Measurements from ENCODE around the gene LTK.
"Not testable (repeated sequence)": the region's sequence is repeated elsewhere in the genome, so short reads cannot be mapped to it uniquely, and the experiment has no call there.

The LTK gene

DNA sequence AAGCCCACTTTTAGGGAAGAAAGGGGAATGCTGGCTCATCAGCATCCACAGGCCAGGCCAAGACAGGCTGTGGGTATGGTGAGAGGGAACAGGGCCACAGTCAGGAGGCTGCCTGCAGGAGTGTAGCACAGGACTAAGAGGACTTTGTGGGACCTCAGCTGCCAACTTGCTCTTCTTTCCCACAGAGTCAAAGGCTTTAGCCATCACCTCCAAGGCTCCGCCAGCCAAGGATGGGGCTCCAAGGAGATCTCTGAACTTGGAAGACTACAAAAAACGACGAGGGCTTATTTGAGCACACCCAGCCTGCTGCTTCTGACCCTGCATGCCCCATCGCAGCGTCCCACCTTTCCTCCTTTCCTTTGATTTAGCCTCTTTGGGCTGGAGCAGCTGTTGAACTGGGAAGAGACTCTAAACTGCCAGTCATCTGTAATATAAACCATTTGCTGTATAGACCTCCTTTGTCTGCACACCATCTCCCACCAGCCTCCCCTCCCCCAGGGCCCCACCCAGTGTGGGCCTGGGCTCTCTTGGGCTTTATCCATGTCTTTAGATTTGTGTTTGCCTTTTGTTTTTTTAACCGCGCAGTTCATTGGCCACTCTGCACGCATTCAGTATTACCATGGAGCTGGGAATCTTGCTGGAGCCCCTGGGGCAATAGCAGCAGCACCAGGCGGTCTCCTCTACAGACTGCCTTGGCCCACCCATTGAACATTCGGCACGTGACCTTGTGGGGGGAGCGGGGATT is 33.1 kb downstream of the LTK start:
- no peak for DNase-seq (ENCODE audit: low read depth in 2 of 3, low spot score in 2 of 3)

- no peak for DNase-seq (ENCODE audit: low read depth in 2 of 3, low spot score in 2 of 3)
Observed at GRCh38 chr15:41476416-41477048, 37.1 kb downstream of the LTK start.

- DNase-seq (ENCODE audit: low read depth in 2 of 3, low spot score in 2 of 3) = no peak
Observed at GRCh38 chr15:41474941-41475340, 38.7 kb downstream of the LTK start.

GRCh38 chr15:41474436-41474835 is 39.2 kb downstream of the LTK start:
- DNase-seq (ENCODE audit: low read depth in 2 of 3, low spot score in 2 of 3) = no peak

DNA sequence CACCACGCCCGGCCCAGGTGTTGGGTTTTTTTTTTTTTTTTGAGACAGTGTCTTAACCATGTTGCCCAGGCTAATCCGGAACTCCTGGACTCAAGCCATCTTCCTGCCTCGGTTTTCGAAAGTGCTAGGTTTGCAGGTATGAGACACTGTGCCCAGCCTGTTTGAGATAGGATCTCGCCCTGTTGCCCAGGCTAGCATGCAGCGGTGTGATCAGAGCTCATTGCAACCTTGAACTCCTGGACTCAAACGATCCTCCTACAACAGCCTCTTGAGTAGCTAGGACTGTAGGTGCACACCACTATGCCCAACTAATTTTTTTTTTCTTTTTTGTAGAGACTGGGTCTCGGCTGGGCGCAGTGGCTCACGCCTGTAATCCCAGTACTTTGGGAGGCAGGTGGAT is 40.2 kb downstream of the LTK start:
- no peak for DNase-seq (ENCODE audit: low read depth in 2 of 3, low spot score in 2 of 3)

DNA sequence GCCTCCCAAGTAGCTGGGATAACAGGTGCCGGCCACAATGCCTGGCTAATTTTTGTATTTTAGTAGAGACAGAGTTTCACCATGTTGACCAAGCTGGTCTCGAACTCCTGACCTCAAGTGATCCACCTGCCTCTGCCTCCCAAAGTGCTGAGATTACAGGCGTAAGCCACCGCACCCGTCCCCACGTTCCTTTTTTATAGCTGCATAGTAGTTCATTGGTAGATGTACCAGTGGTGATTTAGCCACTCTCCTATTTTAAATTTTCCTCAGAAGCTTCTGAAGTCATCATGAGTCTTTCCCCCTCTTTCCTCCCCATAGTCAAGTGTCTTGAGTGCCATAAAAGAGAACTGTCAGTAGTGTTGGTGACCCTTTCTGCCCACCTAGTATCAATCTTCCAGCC is 44.0 kb downstream of the LTK start:
- DNase-seq (ENCODE audit: low read depth in 2 of 3, low spot score in 2 of 3) = not testable (repeated sequence)

- no peak for DNase-seq (ENCODE audit: low read depth in 2 of 3, low spot score in 2 of 3)
Observed at GRCh38 chr15:41466711-41467110, 46.9 kb downstream of the LTK start.

DNA sequence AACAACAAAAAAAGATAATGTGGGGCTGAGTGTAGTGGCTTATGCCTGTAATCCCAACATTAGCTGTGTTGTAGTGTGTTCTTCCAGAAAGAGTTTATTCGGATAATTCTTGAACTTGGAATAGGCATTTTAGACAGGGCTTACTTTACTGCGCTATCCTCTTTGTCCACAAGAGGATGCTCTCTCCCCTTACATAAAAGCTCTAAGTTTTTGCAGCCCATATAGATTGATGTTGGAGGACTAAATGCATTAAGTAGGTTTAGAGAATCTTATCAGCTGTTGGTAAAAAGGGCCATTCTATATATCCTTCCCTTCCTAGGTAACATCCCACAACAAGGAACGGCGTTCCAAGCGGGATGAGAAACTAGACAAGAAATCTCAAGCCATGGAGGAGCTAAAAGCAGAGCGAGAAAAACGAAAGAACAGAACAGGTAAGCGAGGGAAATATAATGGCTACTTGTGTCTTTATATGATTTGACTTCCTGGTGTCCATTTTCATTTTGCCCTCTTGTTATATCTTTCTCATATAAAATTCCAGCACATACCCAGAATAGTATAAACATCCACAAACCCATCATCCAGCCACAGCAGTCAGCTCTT is 47.7 kb downstream of the LTK start:
- DNase-seq (ENCODE audit: low read depth in 2 of 3, low spot score in 2 of 3) = no peak

GRCh38 chr15:41464889-41465580 is 48.6 kb downstream of the LTK start:
- DNase-seq (ENCODE audit: low read depth in 2 of 3, low spot score in 2 of 3) = no peak

DNA sequence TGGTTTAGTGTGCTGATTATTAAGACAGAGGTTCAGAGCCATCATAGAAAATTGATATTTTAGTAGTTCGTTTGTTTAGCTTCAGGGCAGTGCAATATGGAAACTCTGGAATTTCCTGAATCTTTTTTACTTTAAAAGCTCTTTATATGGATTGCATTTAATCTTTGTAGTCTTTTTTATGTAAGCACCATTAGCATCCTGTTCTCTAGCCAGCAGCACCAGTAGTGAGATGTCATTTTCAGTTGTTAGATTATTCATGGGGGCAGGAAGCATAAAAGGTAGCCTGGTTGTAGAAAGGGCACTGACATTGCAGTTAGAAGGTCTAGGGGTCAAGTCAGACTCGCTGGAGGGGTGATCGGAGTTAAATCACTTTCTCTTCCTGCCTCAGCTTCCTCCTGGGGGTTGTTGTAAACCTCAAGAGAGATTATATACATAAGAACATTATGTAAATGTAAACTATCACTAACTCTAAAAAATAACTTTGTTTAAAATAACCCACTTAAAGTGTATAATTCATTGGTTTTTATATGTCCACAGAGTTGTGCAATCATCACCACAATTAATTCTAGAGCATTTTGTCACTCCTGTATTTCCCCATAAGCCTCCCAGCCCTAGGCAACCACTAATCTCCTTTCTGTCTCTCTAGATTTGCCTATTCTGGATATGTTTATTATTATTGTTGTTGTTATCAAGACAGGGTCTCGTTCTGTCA is 51.4 kb downstream of the LTK start:
- no peak for DNase-seq (ENCODE audit: low read depth in 2 of 3, low spot score in 2 of 3)

Measured in activated CD8-positive, alpha-beta memory T cell treated with anti-CD3 and anti-CD28 coated beads for 48 hours (primary cell).